Keratinocyte (primary cell): Measurements from ENCODE around the gene MYO7B. TPM values are rescaled to one million over a fixed set of nuclear protein-coding genes. Genes with fewer than 3 reads are reported as not detected.

Experiments used
- DNase-seq: peaks from one replicate; pipeline ENCODE4 v3.0.0-alpha.2; 2011; ENCODE audit warnings: low read depth, missing footprints, low spot score
- FAIRE-seq: peaks from 2 replicates; lab custom pipeline; 2011; peaks lifted over from hg19 to GRCh38; lab: Jason Lieb, UNC
- H2AFZ ChIP-seq: 2 replicates; pipeline ENCODE4 v1.6.0; 2012; ENCODE audit warnings: low read length, control low read depth, inconsistent platforms; ENCODE audit not compliant: control insufficient read depth
- H3K27ac ChIP-seq: 2 replicates; pipeline ENCODE4 v1.5.1; 2011; ENCODE audit warnings: low read length; ENCODE audit not compliant: control insufficient read depth, insufficient read depth
- H3K27me3 ChIP-seq: 3 replicates; pipeline ENCODE4 v1.6.0; 2011; ENCODE audit warnings: low read length; ENCODE audit not compliant: control insufficient read depth, insufficient read depth; ENCODE audit errors: extremely low read depth
- H3K36me3 ChIP-seq, 2 experiments: 2 replicates in 1 of 2; 3 replicates in 1 of 2; pipeline ENCODE4 v1.5.1; 2011; ENCODE audit warnings: low read length in 2 of 2, mild to moderate bottlenecking in 1 of 2; ENCODE audit not compliant: control insufficient read depth in 2 of 2, insufficient read depth in 2 of 2; ENCODE audit errors: extremely low read depth in 1 of 2
- H3K4me1 ChIP-seq: 3 replicates; pipeline ENCODE4 v1.5.1; 2011; ENCODE audit warnings: low read length; ENCODE audit not compliant: control insufficient read depth, insufficient read depth; ENCODE audit errors: extremely low read depth
- H3K4me2 ChIP-seq: 3 replicates; pipeline ENCODE4 v1.6.0; 2011; ENCODE audit warnings: low read depth, low read length; ENCODE audit not compliant: control insufficient read depth, insufficient read depth; ENCODE audit errors: extremely low read depth
- H3K4me3 ChIP-seq, 3 experiments: fragments of 200-600 bp in 1 of 3; sonication (generic) in 1 of 3; 2 replicates in 2 of 3; 3 replicates in 1 of 3; pipeline ENCODE4 v1.5.1; 2011 to 2016; ENCODE audit warnings: low read length in 3 of 3, mild to moderate bottlenecking in 3 of 3, control low read depth in 2 of 3, inconsistent platforms in 1 of 3, low read depth in 1 of 3, mixed read lengths in 1 of 3, mixed run types in 1 of 3, moderate library complexity in 1 of 3; ENCODE audit not compliant: control insufficient read depth in 2 of 3, insufficient read depth in 2 of 3; ENCODE audit errors: extremely low read depth in 1 of 3
- H3K79me2 ChIP-seq: 2 replicates; pipeline ENCODE4 v1.6.0; 2012; ENCODE audit warnings: low read length; ENCODE audit not compliant: control insufficient read depth, insufficient read depth
- H3K9ac ChIP-seq: 3 replicates; pipeline ENCODE4 v1.6.0; 2011; ENCODE audit warnings: low read length; ENCODE audit not compliant: control insufficient read depth, insufficient read depth; ENCODE audit errors: extremely low read depth
- H3K9me1 ChIP-seq: 3 replicates; pipeline ENCODE4 v1.6.0; 2011; ENCODE audit warnings: low read length; ENCODE audit not compliant: control insufficient read depth, insufficient read depth; ENCODE audit errors: extremely low read depth
- H3K9me3 ChIP-seq: 2 replicates; pipeline ENCODE4 v1.5.1; 2012; ENCODE audit warnings: low read depth, low read length; ENCODE audit not compliant: control insufficient read depth
- H4K20me1 ChIP-seq: 3 replicates; pipeline ENCODE4 v1.6.0; 2011; ENCODE audit warnings: low read length; ENCODE audit not compliant: control insufficient read depth, insufficient read depth; ENCODE audit errors: extremely low read depth
- EZH2 ChIP-seq: IDR thresholded peaks from one replicate; pipeline ENCODE4 v1.6.1; 2012; ENCODE audit warnings: inconsistent platforms, mild to moderate bottlenecking, low read length, moderate library complexity
- dilution Hi-C: fragments of 300-500 bp; cut with MboI; formaldehyde crosslinking; loops from one replicate; pipeline ENCODE4 v1.7.0; 2020; ENCODE audit warnings: low sequenced_read_pairs; ENCODE audit not compliant: extremely low pct_ligation_motif_present
- polyA plus RNA-seq, 5 experiments: library from polyadenylated mRNA; depleted of rRNA in 3 of 5; stranded (reverse) in 3 of 5; stranded (forward) in 1 of 5; unstranded in 1 of 5; fragments of >200 nt; gene quantifications; 1 replicate in 1 of 5; 2 replicates in 3 of 5; 3 replicates in 1 of 5; pipeline versions ENCODE4 v1.2.1 to v1.2.3, GENCODE V29; 2011 to 2012; ENCODE audit warnings: missing spikeins in 2 of 5, low read depth in 1 of 5, low replicate concordance in 1 of 5
- TF ChIP-seq, protein P1 (sequence below), 3 experiments: IDR thresholded peaks in 1 of 3; conservative IDR thresholded peaks in 1 of 3; optimal IDR thresholded peaks in 1 of 3; 2 replicates in 2 of 3; 3 replicates in 1 of 3; pipeline versions ENCODE3 to v1.5.1; 2011; ENCODE audit warnings: low read length in 3 of 3, mild to moderate bottlenecking in 3 of 3, moderate library complexity in 2 of 3, control low read depth in 1 of 3, inconsistent platforms in 1 of 3; ENCODE audit not compliant: insufficient read depth in 2 of 3; ENCODE audit errors: extremely low read depth in 1 of 3

The MYO7B gene
- polyA plus RNA-seq, 1 donor (not counting 4 experiments of a cell fraction or from before 2014, with no cell fraction given) = not detected

DNA sequence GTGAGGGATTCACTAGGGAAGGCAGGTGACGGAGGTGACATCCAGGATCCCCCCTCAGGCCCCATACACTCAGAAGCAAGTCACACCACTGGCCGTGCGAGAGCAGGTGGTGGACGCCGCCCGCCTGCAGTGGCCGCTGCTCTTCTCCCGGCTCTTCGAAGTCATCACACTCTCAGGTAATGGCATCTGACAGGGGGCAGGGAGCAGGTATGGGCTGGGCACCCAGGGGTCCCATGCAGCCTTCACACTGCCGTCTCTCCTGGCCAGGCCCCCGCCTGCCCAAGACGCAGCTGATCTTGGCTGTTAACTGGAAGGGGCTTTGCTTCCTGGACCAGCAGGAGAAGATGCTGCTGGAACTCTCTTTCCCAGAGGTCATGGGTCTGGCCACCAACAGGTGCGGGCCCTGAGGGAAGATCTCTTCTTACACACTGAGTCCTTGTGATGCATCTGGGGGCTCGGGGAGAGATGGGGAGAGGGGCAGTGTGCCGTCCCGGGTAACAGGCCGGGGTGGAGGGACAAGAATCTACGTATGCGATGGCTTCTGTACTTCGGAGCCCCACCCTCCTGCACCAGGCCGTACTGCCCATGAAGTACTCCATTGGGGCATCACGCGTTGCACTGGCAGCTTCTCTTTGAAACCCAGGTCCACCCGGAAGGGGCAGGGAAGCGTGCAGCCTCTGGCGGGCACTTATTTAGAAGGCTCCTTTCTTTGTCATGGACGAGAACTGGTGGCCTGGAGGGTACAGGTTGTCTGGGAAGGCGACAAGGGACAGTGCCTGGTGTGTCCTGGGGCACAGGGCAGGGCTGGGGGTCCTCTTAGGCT, 91.6 kb downstream of the MYO7B start:
- DNase-seq (no peak), FAIRE-seq (no peak)
- dilution Hi-C loops = no loop called here

DNA sequence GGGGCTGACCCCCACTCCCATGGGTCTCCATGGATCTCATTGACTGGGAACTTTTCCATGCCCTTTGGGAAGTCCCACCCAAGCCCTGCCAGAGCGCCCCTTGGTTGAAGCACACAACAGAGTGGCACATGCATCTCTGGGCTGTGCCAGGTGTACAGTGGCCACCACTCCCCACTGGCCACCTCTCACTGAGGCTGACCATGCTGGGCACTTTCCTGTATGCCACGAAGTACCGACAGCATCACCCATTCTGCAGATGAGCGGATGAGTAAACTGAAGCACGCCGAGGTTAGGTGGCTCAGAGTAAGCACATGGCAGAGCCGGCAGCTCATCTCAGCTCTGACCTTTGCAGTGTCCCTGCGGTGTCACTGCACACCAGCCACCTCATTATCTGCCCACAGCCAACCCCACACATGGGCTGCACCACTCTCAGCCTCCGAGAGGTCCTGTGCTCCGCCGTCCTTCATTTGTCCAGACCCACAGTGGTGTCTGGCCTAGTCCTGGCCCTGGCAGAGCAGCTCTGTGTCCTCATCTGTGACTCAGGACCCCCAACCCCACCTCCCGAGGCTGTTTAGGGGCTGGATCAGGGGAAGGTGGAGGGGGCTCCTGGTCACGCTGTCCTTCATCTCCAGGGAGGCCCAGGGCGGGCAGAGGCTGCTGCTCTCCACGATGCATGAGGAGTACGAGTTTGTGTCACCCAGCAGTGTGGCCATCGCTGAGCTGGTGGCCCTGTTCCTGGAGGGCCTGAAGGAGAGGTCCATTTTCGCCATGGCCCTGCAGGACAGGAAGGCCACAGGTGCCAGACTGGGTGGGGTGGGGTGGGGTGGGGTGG, 92.5 kb downstream of the MYO7B start:
- H3K4me3 ChIP-seq = no peak overlapping the region
- H2AFZ ChIP-seq = no peak overlapping the region
- FAIRE-seq (no peak), DNase-seq (no peak)
- dilution Hi-C loops = no loop called here
- no peak overlapping the region for H3K27ac ChIP-seq
- no peaks in the 10 kb centered on the region for H3K9me3 ChIP-seq
- TF ChIP-seq, protein P1, sequence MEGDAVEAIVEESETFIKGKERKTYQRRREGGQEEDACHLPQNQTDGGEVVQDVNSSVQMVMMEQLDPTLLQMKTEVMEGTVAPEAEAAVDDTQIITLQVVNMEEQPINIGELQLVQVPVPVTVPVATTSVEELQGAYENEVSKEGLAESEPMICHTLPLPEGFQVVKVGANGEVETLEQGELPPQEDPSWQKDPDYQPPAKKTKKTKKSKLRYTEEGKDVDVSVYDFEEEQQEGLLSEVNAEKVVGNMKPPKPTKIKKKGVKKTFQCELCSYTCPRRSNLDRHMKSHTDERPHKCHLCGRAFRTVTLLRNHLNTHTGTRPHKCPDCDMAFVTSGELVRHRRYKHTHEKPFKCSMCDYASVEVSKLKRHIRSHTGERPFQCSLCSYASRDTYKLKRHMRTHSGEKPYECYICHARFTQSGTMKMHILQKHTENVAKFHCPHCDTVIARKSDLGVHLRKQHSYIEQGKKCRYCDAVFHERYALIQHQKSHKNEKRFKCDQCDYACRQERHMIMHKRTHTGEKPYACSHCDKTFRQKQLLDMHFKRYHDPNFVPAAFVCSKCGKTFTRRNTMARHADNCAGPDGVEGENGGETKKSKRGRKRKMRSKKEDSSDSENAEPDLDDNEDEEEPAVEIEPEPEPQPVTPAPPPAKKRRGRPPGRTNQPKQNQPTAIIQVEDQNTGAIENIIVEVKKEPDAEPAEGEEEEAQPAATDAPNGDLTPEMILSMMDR (optimal IDR thresholded peaks at IDR 0.05 in 1 of 3, IDR thresholded peaks at IDR 0.05 in 1 of 3, conservative IDR thresholded peaks at IDR 0.05 in 1 of 3; ENCODE audit: extremely low read depth in 1 of 3, insufficient read depth in 2 of 3, low read length in 3 of 3) = no peak
- TF ChIP-seq EZH2 = no peak
- H3K4me1 ChIP-seq = peaks cover 5% of the 10 kb centered on the region
- H3K9me1 ChIP-seq = no peaks in the 10 kb centered on the region
- H3K9ac ChIP-seq = no peak overlapping the region
- H4K20me1 ChIP-seq = no peaks in the 10 kb centered on the region
- no peak overlapping the region for H3K4me2 ChIP-seq
- no peaks in the 10 kb centered on the region for H3K36me3 ChIP-seq
- no peaks in the 10 kb centered on the region for H3K27me3 ChIP-seq
- H3K79me2 ChIP-seq = no peaks in the 10 kb centered on the region

More for the DNA sequence above, 91.6 kb downstream of the MYO7B start:
- TF ChIP-seq, protein P1 (optimal IDR thresholded peaks at IDR 0.05 in 1 of 3, IDR thresholded peaks at IDR 0.05 in 1 of 3, conservative IDR thresholded peaks at IDR 0.05 in 1 of 3; ENCODE audit: extremely low read depth in 1 of 3, insufficient read depth in 2 of 3, low read length in 3 of 3) = no peak
- TF ChIP-seq EZH2 = no peak
- no peaks in the 10 kb centered on the region for H3K9me1 ChIP-seq
- no peak overlapping the region for H2AFZ ChIP-seq
- H3K9me3 ChIP-seq = no peaks in the 10 kb centered on the region
- H4K20me1 ChIP-seq = no peaks in the 10 kb centered on the region
- H3K4me3 ChIP-seq = no peak overlapping the region
- H3K4me1 ChIP-seq = peaks cover 5% of the 10 kb centered on the region
- H3K36me3 ChIP-seq = no peaks in the 10 kb centered on the region
- no peak overlapping the region for H3K9ac ChIP-seq
- no peaks in the 10 kb centered on the region for H3K79me2 ChIP-seq
- H3K4me2 ChIP-seq = no peak overlapping the region
- no peak overlapping the region for H3K27ac ChIP-seq
- H3K27me3 ChIP-seq = no peaks in the 10 kb centered on the region
